Adrenal gland (tissue), 5 donors: ENCODE measurements around the gene EXO1.

ENCODE experiments used
- POLR2A ChIP-seq, 2 donors: fragments of 450-650 bp; IDR thresholded peaks; one replicate each; pipeline ENCODE4 v1.6.1; 2017; ENCODE audit warnings: antibody characterized with exemption in 2 of 2, mild to moderate bottlenecking in 2 of 2, moderate library complexity in 1 of 2
- TF ChIP-seq, protein P1 (sequence below), 6 experiments: fragments of 450-650 bp in 4 of 6; fragments of 200-600 bp in 2 of 6; sonication (generic) in 1 of 6; IDR thresholded peaks; 1 replicate in 5 of 6; 2 replicates in 1 of 6; pipeline versions ENCODE4 v1.5.1 to v1.8.0; 2016 to 2021; ENCODE audit warnings: antibody characterized with exemption in 6 of 6, mild to moderate bottlenecking in 2 of 6, moderate library complexity in 1 of 6
- donor health status: DM: no; HTN: no; CAD: no.

DNA sequence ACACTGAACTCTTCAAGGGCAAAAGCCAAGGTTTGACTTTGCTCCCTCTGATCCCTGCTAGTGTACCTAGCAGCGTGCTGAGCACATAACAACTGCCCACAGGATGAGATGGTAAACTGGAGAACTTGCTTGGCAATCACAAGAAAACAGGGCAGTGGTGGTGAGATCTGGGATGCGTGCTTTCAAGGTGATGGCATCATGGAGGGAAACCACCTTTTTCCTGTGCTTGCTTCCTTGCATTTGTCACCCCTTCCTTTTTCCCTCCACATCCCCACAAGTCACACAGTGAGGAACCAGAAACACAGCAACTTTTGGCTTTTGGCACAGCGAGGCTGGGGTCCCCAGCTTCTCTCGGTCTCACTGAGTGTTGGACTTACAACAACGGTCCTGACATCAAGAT lies 78.1 kb downstream of the EXO1 start:
- TF ChIP-seq, protein P1, sequence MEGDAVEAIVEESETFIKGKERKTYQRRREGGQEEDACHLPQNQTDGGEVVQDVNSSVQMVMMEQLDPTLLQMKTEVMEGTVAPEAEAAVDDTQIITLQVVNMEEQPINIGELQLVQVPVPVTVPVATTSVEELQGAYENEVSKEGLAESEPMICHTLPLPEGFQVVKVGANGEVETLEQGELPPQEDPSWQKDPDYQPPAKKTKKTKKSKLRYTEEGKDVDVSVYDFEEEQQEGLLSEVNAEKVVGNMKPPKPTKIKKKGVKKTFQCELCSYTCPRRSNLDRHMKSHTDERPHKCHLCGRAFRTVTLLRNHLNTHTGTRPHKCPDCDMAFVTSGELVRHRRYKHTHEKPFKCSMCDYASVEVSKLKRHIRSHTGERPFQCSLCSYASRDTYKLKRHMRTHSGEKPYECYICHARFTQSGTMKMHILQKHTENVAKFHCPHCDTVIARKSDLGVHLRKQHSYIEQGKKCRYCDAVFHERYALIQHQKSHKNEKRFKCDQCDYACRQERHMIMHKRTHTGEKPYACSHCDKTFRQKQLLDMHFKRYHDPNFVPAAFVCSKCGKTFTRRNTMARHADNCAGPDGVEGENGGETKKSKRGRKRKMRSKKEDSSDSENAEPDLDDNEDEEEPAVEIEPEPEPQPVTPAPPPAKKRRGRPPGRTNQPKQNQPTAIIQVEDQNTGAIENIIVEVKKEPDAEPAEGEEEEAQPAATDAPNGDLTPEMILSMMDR (IDR thresholded peaks at IDR 0.05) = no peak
- no peak for TF ChIP-seq POLR2A (IDR thresholded peaks at IDR 0.05)
